ENCODE measurements around the gene MRM2. TPM values are rescaled to one million over a fixed set of nuclear protein-coding genes. Genes with fewer than 3 reads are reported as not detected.

MRM2 gene
- total RNA-seq, 4 donors from 2014 or later = 12.2 to 15.5 (median 14.1) TPM

GRCh38 chr7:2209146-2209960 lies 32.7 kb downstream of the MRM2 start:
- TF ChIP-seq CTCF (IDR thresholded peaks at IDR 0.05; ENCODE audit: low read depth) = no peak

GRCh38 chr7:2208712-2209111 lies 33.3 kb downstream of the MRM2 start:
- TF ChIP-seq CTCF (IDR thresholded peaks at IDR 0.05; ENCODE audit: low read depth) = no peak

GRCh38 chr7:2205036-2205780 lies 36.8 kb downstream of the MRM2 start:
- TF ChIP-seq CTCF (IDR thresholded peaks at IDR 0.05; ENCODE audit: low read depth) = no peak

- no peak for TF ChIP-seq CTCF (IDR thresholded peaks at IDR 0.05; ENCODE audit: low read depth)
Observed at GRCh38 chr7:2204446-2204845, 37.6 kb downstream of the MRM2 start.

GRCh38 chr7:2203766-2204300 lies 38.2 kb downstream of the MRM2 start:
- no peak for TF ChIP-seq CTCF (IDR thresholded peaks at IDR 0.05; ENCODE audit: low read depth)

- TF ChIP-seq CTCF (IDR thresholded peaks at IDR 0.05; ENCODE audit: low read depth) = no peak
Observed at GRCh38 chr7:2202901-2203765, 38.9 kb downstream of the MRM2 start.
